Activated naive CD4-positive, alpha-beta T cell treated with anti-CD3 and anti-CD28 coated beads for 36 hours (primary cell): ENCODE measurements around the gene XAB2. TPM values are rescaled to one million over a fixed set of nuclear protein-coding genes. Genes with fewer than 3 reads are reported as not detected.
A peak's percentile ranks its signal among the peaks of the same experiment; 100 is the strongest.

ENCODE experiments used
- CTCF ChIA-PET: fragments of 350-600 bp; sonication (Branson Sonifier 250); formaldehyde crosslinking; loops from one replicate; lab custom pipeline; 2021; ENCODE audit warnings: antibody characterized with exemption; lab: Charles Lee
- DNase-seq: peaks from one replicate; pipeline ENCODE4 v3.0.0-alpha.2; 2020
- H3K27ac Mint-ChIP-seq: one replicate; pipeline ENCODE4 v1.8.0; 2021; ENCODE audit warnings: mild to moderate bottlenecking, mixed read lengths
- H3K27me3 Mint-ChIP-seq: one replicate; pipeline ENCODE4 v1.8.0; 2021; ENCODE audit warnings: low read depth, mixed read lengths
- H3K36me3 Mint-ChIP-seq: one replicate; pipeline ENCODE4 v1.8.0; 2021; ENCODE audit warnings: low read depth, mixed read lengths
- H3K4me1 Mint-ChIP-seq: one replicate; pipeline ENCODE4 v1.8.0; 2021; ENCODE audit warnings: low read depth, mixed read lengths
- H3K4me3 Mint-ChIP-seq: one replicate; pipeline ENCODE4 v1.8.0; 2021; ENCODE audit warnings: mild to moderate bottlenecking, moderate library complexity, mixed read lengths
- H3K9me3 Mint-ChIP-seq: one replicate; pipeline ENCODE4 v1.8.0; 2021; ENCODE audit warnings: mixed read lengths
- intact Hi-C: fragments of 100-400 bp; cut with micrococcal nuclease; formaldehyde crosslinking; loops from one replicate; pipeline ENCODE4 v1.15.1; 2023
- total RNA-seq, 2 experiments: library from RNA; stranded (reverse); gene quantifications; one replicate each; pipeline ENCODE4 v1.2.3, GENCODE V29; 2021

XAB2 gene
- 10 to 100 TPM; 60.0 to 60.4 TPM for total RNA-seq

- Mint-ChIP-seq H3K36me3 (peaks cover 12% of the 10 kb centered on the region), H3K9me3 (no peaks in the 10 kb centered on the region), H3K4me1 (peaks cover 42% of the 10 kb centered on the region), H3K27me3 (no peaks in the 10 kb centered on the region), H3K27ac (peak within 1 kb of the TSS; percentile 97), H3K4me3 (peak within 1 kb of the TSS; percentile 98)
- CTCF ChIA-PET = interaction anchor here (0.6 to 2.3 kb wide), 9 partner anchors 23 to 315 kb away, joined by 3 to 11 read pairs (median 4); partner anchors contain the start of gene TRAPPC5
- peak; percentile 97 for DNase-seq
- intact Hi-C loops = loop anchor here (1.0 to 2.0 kb wide), 5 partner anchors 8 to 107 kb away; partner anchors contain the start of genes MCOLN1, PNPLA6, STXBP2 and TRAPPC5
Observed at GRCh38 chr19:7629347-7630054, at the start of gene XAB2, which contains the start of gene PET100. TSS of gene XAB2 (minus strand) at chr19:7629545. CDS start at chr19:7629527, 18 bp downstream. TSS of gene PET100 (plus strand) at chr19:7629793. CDS start at chr19:7629834, 41 bp downstream.

DNA sequence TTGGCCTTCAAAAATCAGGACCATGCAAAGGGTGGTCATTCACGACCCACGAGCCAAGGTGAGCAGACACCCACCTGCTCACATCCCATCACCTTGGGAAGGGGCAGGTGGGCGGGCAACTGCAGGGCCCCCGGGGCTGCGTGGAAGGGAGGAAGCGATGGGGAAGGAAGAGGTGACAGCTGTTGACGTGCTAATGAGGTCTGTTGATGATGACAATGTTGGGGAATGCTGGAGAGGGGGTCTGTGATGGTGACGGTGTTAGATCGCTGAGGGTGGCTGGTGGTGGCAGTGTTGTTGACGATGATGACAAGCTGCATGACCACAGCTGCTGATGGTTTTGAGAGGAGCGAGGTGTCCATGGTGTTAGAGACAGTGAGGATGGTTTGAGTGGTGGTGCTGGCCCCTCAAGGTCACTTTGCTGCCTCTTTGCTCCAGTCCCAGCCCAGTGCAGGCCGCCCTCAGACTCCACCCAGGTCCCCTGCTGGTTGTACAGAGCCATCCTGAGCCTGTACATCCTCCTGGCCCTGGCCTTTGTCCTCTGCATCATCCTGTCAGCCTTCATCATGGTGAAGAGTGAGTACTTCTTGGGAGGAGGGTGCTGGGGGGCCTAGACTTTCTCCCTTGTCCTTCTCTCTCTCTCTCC lies 48.4 kb upstream of the XAB2 start:
- H3K27ac Mint-ChIP-seq = no peak overlapping the region
- peaks cover 51% of the 10 kb centered on the region for H3K4me1 Mint-ChIP-seq
- peaks cover 22% of the 10 kb centered on the region for H3K27me3 Mint-ChIP-seq
- no peak for DNase-seq
- peaks cover 6% of the 10 kb centered on the region for H3K36me3 Mint-ChIP-seq
- intact Hi-C loops = loop anchor here (5.0 kb wide), 1 partner anchor 325 kb away; no protein-coding TSS in a partner anchor
- CTCF ChIA-PET = interaction anchor here (0.6 to 1.1 kb wide), 3 partner anchors 25 to 149 kb away, joined by 3 to 6 read pairs (median 4); no protein-coding TSS in a partner anchor
- no peaks in the 10 kb centered on the region for H3K9me3 Mint-ChIP-seq
- H3K4me3 Mint-ChIP-seq = no peak overlapping the region

GRCh38 chr19:7676854-7677253 lies 47.5 kb upstream of the XAB2 start, which contains the start of gene MCEMP1:
TSS of gene MCEMP1 (plus strand) at chr19:7677090. CDS start at chr19:7677121, 31 bp downstream.
- H3K36me3 Mint-ChIP-seq = peaks cover 2% of the 10 kb centered on the region
- H3K4me1 Mint-ChIP-seq = peaks cover 48% of the 10 kb centered on the region
- intact Hi-C loops = loop anchor here (5.0 kb wide), 1 partner anchor 325 kb away; no protein-coding TSS in a partner anchor
- no peak within 1 kb of the TSS for H3K27ac Mint-ChIP-seq
- H3K27me3 Mint-ChIP-seq = peaks cover 23% of the 10 kb centered on the region
- DNase-seq = no peak
- no peaks in the 10 kb centered on the region for H3K9me3 Mint-ChIP-seq
- CTCF ChIA-PET = interaction anchor here (1.5 kb wide), 1 partner anchor 24 kb away, joined by 4 read pairs; no protein-coding TSS in a partner anchor
- H3K4me3 Mint-ChIP-seq = no peak within 1 kb of the TSS

DNA sequence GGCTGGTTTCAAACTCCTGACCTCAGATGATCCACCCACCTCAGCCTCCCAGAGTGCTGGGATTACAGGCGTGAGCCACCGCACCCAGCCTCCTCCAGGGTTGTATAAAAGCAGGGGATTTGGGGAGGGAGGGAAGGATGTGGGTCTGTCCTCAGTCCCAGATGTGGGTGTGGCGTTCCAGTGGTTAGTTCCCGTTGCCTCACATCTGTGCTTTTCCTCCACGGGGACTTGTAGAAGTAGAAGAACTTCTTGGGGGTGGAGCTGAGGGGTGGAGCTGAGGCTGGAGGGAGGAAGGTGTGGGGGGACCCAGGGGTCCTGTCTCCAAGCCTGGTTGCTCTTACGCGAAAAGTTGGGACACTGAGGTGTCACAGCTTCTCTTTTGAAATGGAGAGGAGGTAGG lies 47.0 kb upstream of the XAB2 start:
- peaks cover 26% of the 10 kb centered on the region for H3K27me3 Mint-ChIP-seq
- H3K4me1 Mint-ChIP-seq = peaks cover 45% of the 10 kb centered on the region
- no peak overlapping the region for H3K4me3 Mint-ChIP-seq
- H3K9me3 Mint-ChIP-seq = no peaks in the 10 kb centered on the region
- H3K36me3 Mint-ChIP-seq = no peaks in the 10 kb centered on the region
- intact Hi-C loops = loop anchor here (5.0 kb wide), 1 partner anchor 324 kb away; no protein-coding TSS in a partner anchor
- no peak overlapping the region for H3K27ac Mint-ChIP-seq
- CTCF ChIA-PET = interaction anchor here (1.5 kb wide), 1 partner anchor 24 kb away, joined by 4 read pairs; no protein-coding TSS in a partner anchor
- DNase-seq = no peak

- intact Hi-C loops = loop anchor here (5.0 kb wide), 1 partner anchor 322 kb away; no protein-coding TSS in a partner anchor
- no peaks in the 10 kb centered on the region for H3K36me3 Mint-ChIP-seq
- peaks cover 38% of the 10 kb centered on the region for H3K27me3 Mint-ChIP-seq
- H3K4me1 Mint-ChIP-seq = peaks cover 44% of the 10 kb centered on the region
- no peak overlapping the region for H3K4me3 Mint-ChIP-seq
- peak; percentile 34 for DNase-seq
- CTCF ChIA-PET = no interaction called here
- no peaks in the 10 kb centered on the region for H3K9me3 Mint-ChIP-seq
- H3K27ac Mint-ChIP-seq = no peak overlapping the region
Observed at GRCh38 chr19:7674010-7675005, 45.0 kb upstream of the XAB2 start.

GRCh38 chr19:7672522-7672921 lies 43.2 kb upstream of the XAB2 start:
- peaks cover 32% of the 10 kb centered on the region for H3K4me1 Mint-ChIP-seq
- intact Hi-C loops = no loop called here
- DNase-seq = no peak
- no peaks in the 10 kb centered on the region for H3K36me3 Mint-ChIP-seq
- no peaks in the 10 kb centered on the region for H3K9me3 Mint-ChIP-seq
- CTCF ChIA-PET = interaction anchor here (0.7 kb wide), 1 partner anchor 11 kb away, joined by 3 read pairs; no protein-coding TSS in a partner anchor
- peaks cover 36% of the 10 kb centered on the region for H3K27me3 Mint-ChIP-seq
- no peak overlapping the region for H3K4me3 Mint-ChIP-seq
- no peak overlapping the region for H3K27ac Mint-ChIP-seq

- no peaks in the 10 kb centered on the region for H3K36me3 Mint-ChIP-seq
- no peak for DNase-seq
- CTCF ChIA-PET = interaction anchor here (0.9 to 1.4 kb wide), 2 partner anchors 10 to 55 kb away, joined by 5 to 6 read pairs; partner anchors contain the start of gene TRAPPC5
- H3K27ac Mint-ChIP-seq = no peak overlapping the region
- H3K9me3 Mint-ChIP-seq = no peaks in the 10 kb centered on the region
- intact Hi-C loops = no loop called here
- peaks cover 25% of the 10 kb centered on the region for H3K27me3 Mint-ChIP-seq
- H3K4me1 Mint-ChIP-seq = peaks cover 16% of the 10 kb centered on the region
- no peak overlapping the region for H3K4me3 Mint-ChIP-seq
Observed at GRCh38 chr19:7670790-7671189, 41.4 kb upstream of the XAB2 start.

- H3K36me3 Mint-ChIP-seq = no peaks in the 10 kb centered on the region
Observed at GRCh38 chr19:7670150-7670783, 40.9 kb upstream of the XAB2 start.

GRCh38 chr19:7669641-7670040 lies 40.3 kb upstream of the XAB2 start:
- H3K36me3 Mint-ChIP-seq = no peaks in the 10 kb centered on the region
- peaks cover 14% of the 10 kb centered on the region for H3K4me1 Mint-ChIP-seq
- no peaks in the 10 kb centered on the region for H3K9me3 Mint-ChIP-seq
- no peak for DNase-seq
- intact Hi-C loops = no loop called here
- H3K27ac Mint-ChIP-seq = no peak overlapping the region
- no peak overlapping the region for H3K4me3 Mint-ChIP-seq
- H3K27me3 Mint-ChIP-seq = peaks cover 23% of the 10 kb centered on the region
- CTCF ChIA-PET = interaction anchor here (2.3 to 3.3 kb wide), 2 partner anchors 11 to 17 kb away, joined by 6 to 21 read pairs; partner anchors contain the start of gene TRAPPC5

More at GRCh38 chr19:7670150-7670783, 40.9 kb upstream of the XAB2 start:
- Mint-ChIP-seq H3K27me3 (peaks cover 23% of the 10 kb centered on the region), H3K4me3 (peak overlapping the region; percentile 58), H3K4me1 (peaks cover 14% of the 10 kb centered on the region), H3K9me3 (no peaks in the 10 kb centered on the region), H3K27ac (no peak overlapping the region)
- CTCF ChIA-PET = interaction anchor here (0.9 to 3.3 kb wide), 4 partner anchors 10 to 55 kb away, joined by 5 to 21 read pairs (median 6); partner anchors contain the start of gene TRAPPC5
- intact Hi-C loops = no loop called here
- DNase-seq = peak; percentile 47

- Mint-ChIP-seq H3K27me3 (peaks cover 21% of the 10 kb centered on the region), H3K9me3 (no peaks in the 10 kb centered on the region), H3K4me1 (peaks cover 12% of the 10 kb centered on the region), H3K4me3 (no peak within 1 kb of the TSS), H3K27ac (no peak within 1 kb of the TSS), H3K36me3 (no peaks in the 10 kb centered on the region)
- intact Hi-C loops = no loop called here
- CTCF ChIA-PET = interaction anchor here (2.3 to 3.3 kb wide), 2 partner anchors 12 to 16 kb away, joined by 6 to 21 read pairs; partner anchors contain the start of gene TRAPPC5
- DNase-seq = no peak
Observed at GRCh38 chr19:7668842-7669241, 39.5 kb upstream of the XAB2 start, which contains the start of gene RETN. TSS of gene RETN (plus strand) at chr19:7669049. CDS start at chr19:7669327, 278 bp downstream.
